HepG2 (cell line): Measurements from ENCODE around the gene TEKTIP1. TPM values are rescaled to one million over a fixed set of nuclear protein-coding genes. Genes with fewer than 3 reads are reported as not detected.

Experiments
- AKAP8 ChIP-seq: sonication (generic); formaldehyde crosslinking; IDR thresholded peaks from 2 replicates; pipeline ENCODE4 v1.5.1; 2020; ENCODE audit warnings: mild to moderate bottlenecking, missing genetic modification reagents
- ARID3A ChIP-seq: IDR thresholded peaks from 2 replicates; pipeline ENCODE4 v1.6.1; 2012; ENCODE audit warnings: low read depth, low read length, improper control_type of control experiment
- HDAC2 ChIP-seq: sonication (generic); formaldehyde crosslinking; IDR thresholded peaks from 2 replicates; pipeline ENCODE4 v1.4.0; 2020; ENCODE audit warnings: missing genetic modification reagents
- HMG20A ChIP-seq: IDR thresholded peaks from 2 replicates; pipeline ENCODE4 v1.6.1; 2016; ENCODE audit warnings: borderline replicate concordance
- HOXA3 ChIP-seq: sonication (generic); formaldehyde crosslinking; IDR thresholded peaks from 2 replicates; pipeline ENCODE4 v1.5.0; 2020; ENCODE audit warnings: missing genetic modification reagents
- HOXA7 ChIP-seq: sonication (generic); formaldehyde crosslinking; IDR thresholded peaks from 2 replicates; pipeline ENCODE4 v1.8.1; 2022; ENCODE audit warnings: mild to moderate bottlenecking, missing genetic modification reagents, moderate library complexity
- MAZ ChIP-seq, 2 experiments: sonication (generic) in 1 of 2; formaldehyde crosslinking in 1 of 2; IDR thresholded peaks; 2 replicates each; pipeline versions ENCODE4 v1.5.0 to v1.6.1; 2012 to 2020; ENCODE audit warnings: low read depth in 2 of 2, mild to moderate bottlenecking in 2 of 2, borderline replicate concordance in 1 of 2, improper control_type of control experiment in 1 of 2, low read length in 1 of 2, missing genetic modification reagents in 1 of 2, moderate library complexity in 1 of 2
- NAIF1 ChIP-seq: sonication (generic); formaldehyde crosslinking; IDR thresholded peaks from 2 replicates; pipeline ENCODE4 v1.5.0; 2020; ENCODE audit warnings: mild to moderate bottlenecking, missing genetic modification reagents, borderline replicate concordance
- NFE2L1 ChIP-seq: sonication (generic); formaldehyde crosslinking; IDR thresholded peaks from 2 replicates; pipeline ENCODE4 v1.4.0; 2020; ENCODE audit warnings: missing genetic modification reagents, mild to moderate bottlenecking, borderline replicate concordance
- RARA ChIP-seq: IDR thresholded peaks from 2 replicates; pipeline ENCODE4 v1.6.1; 2016; ENCODE audit warnings: missing genetic modification reagents, missing compliant biosample characterization
- REL ChIP-seq: sonication (generic); formaldehyde crosslinking; conservative IDR thresholded peaks from 2 replicates; pipeline ENCODE4 v1.8.0; 2022; ENCODE audit warnings: mild to moderate bottlenecking, missing genetic modification reagents, moderate library complexity
- RFXANK ChIP-seq: IDR thresholded peaks from 2 replicates; pipeline ENCODE4 v1.6.1; 2016
- RXRB ChIP-seq: IDR thresholded peaks from 2 replicates; pipeline ENCODE4 v1.6.1; 2016; ENCODE audit warnings: borderline replicate concordance, missing genetic modification reagents, missing compliant biosample characterization
- SRSF1 ChIP-seq: fragments of 200-400 bp; formaldehyde crosslinking; optimal IDR thresholded peaks from 2 replicates; pipeline ENCODE3; 2017; ENCODE audit warnings: mild to moderate bottlenecking, low read depth, low read length, moderate library complexity
- TIGD3 ChIP-seq: sonication (generic); formaldehyde crosslinking; IDR thresholded peaks from 2 replicates; pipeline ENCODE4 v1.5.1; 2020; ENCODE audit warnings: mild to moderate bottlenecking, missing genetic modification reagents, borderline replicate concordance
- TMF1 ChIP-seq: sonication (generic); formaldehyde crosslinking; IDR thresholded peaks from 2 replicates; pipeline ENCODE4 v1.8.1; 2022; ENCODE audit warnings: low read depth, missing genetic modification reagents
- XRCC5 ChIP-seq: fragments of 200-400 bp; formaldehyde crosslinking; optimal IDR thresholded peaks from 2 replicates; pipeline ENCODE3; 2017; ENCODE audit warnings: mild to moderate bottlenecking, low read length
- ZBTB21 ChIP-seq: sonication (generic); formaldehyde crosslinking; IDR thresholded peaks from 2 replicates; pipeline ENCODE4 v1.4.0; 2020; ENCODE audit warnings: missing genetic modification reagents
- ZBTB26 ChIP-seq: IDR thresholded peaks from 2 replicates; pipeline ENCODE4 v1.6.1; 2016; ENCODE audit warnings: missing compliant biosample characterization, missing genetic modification reagents, borderline replicate concordance
- ZBTB38 ChIP-seq: sonication (generic); formaldehyde crosslinking; IDR thresholded peaks from 2 replicates; pipeline ENCODE4 v1.5.1; 2020; ENCODE audit warnings: mild to moderate bottlenecking, missing genetic modification reagents
- ZNF275 ChIP-seq: sonication (generic); formaldehyde crosslinking; IDR thresholded peaks from 2 replicates; pipeline ENCODE4 v1.8.0; 2022; ENCODE audit warnings: missing genetic modification reagents, mild to moderate bottlenecking, inconsistent platforms, borderline replicate concordance
- ZNF296 ChIP-seq: sonication (generic); formaldehyde crosslinking; conservative IDR thresholded peaks from 2 replicates; pipeline ENCODE4 v1.5.0; 2020; ENCODE audit warnings: mild to moderate bottlenecking, missing genetic modification reagents
- ZNF3 ChIP-seq: IDR thresholded peaks from 2 replicates; pipeline ENCODE4 v1.7.0; 2017; ENCODE audit warnings: inconsistent platforms
- ZNF816 ChIP-seq: sonication (generic); formaldehyde crosslinking; IDR thresholded peaks from 2 replicates; pipeline ENCODE4 v1.8.0; 2022; ENCODE audit warnings: missing genetic modification reagents, mild to moderate bottlenecking, borderline replicate concordance
- ZSCAN20 ChIP-seq: sonication (generic); formaldehyde crosslinking; IDR thresholded peaks from 2 replicates; pipeline ENCODE4 v1.4.0; 2020; ENCODE audit warnings: missing genetic modification reagents, mild to moderate bottlenecking, borderline replicate concordance
- polyA plus RNA-seq, 8 experiments: library from polyadenylated mRNA; depleted of rRNA in 3 of 8; stranded (reverse) in 7 of 8; unstranded in 1 of 8; fragments of >200 nt; fragmentation: Illumina TruSeq in 4 of 8; extraction: Trizol in 4 of 8; gene quantifications; 2 replicates each; pipeline versions ENCODE4 v1.2.1 to v1.2.3, GENCODE V29; 2011 to 2016; ENCODE audit warnings: low read depth in 4 of 8, missing spikeins in 1 of 8, mixed read lengths in 1 of 8; ENCODE audit not compliant: insufficient read depth in 1 of 8
- total RNA-seq, 5 experiments: library from RNA; depleted of rRNA; stranded (reverse); fragments of >200 nt; fragmentation: Illumina TruSeq; extraction: Trizol; gene quantifications; 2 replicates each; pipeline ENCODE4 v1.2.3, GENCODE V29; 2016; ENCODE audit warnings: low read depth in 1 of 5

TEKTIP1 gene
- total and polyA plus RNA-seq, 2 of the 13 experiments (the other 11 are each of a cell fraction or from before 2014, with no cell fraction given) = not detected

- TF ChIP-seq ZBTB26 (CRISPR knock-in tag) (peak; percentile 34; the same call in 1 of the 2 replicates), AKAP8 (CRISPR knock-in tag) (no peak), ARID3A (peak; percentile 26; the same call in 1 of the 2 replicates), HDAC2 (CRISPR knock-in tag) (peak; percentile 47; the same call in 1 of the 2 replicates), ZNF3 (CRISPR knock-in tag) (no peak), TMF1 (no peak), NAIF1 (CRISPR knock-in tag) (no peak), HOXA7 (CRISPR knock-in tag) (no peak), ZNF275 (CRISPR knock-in tag) (no peak), TIGD3 (CRISPR knock-in tag) (no peak), ZNF296 (CRISPR knock-in tag) (no peak), REL (0 out of 2 replicates have a peak, but pooled peaks have one; percentile 46), HMG20A (peak; percentile 10; the same call in 1 of the 2 replicates), ZBTB38 (CRISPR knock-in tag) (peak; percentile 48; the same call in 1 of the 2 replicates), ZSCAN20 (no peak), HOXA3 (CRISPR knock-in tag) (peak; percentile 92), NFE2L1 (no peak), RARA (CRISPR knock-in tag) (no peak), XRCC5 (peak; percentile 26), RFXANK (CRISPR knock-in tag) (peak; percentile 72; the same call in 1 of the 2 replicates), ZNF816 (CRISPR knock-in tag) (no peak), ZBTB21 (CRISPR knock-in tag) (peak; percentile 76), RXRB (CRISPR knock-in tag) (peak; percentile 33; the same call in 1 of the 2 replicates), MAZ (IDR thresholded peaks at IDR 0.05; ENCODE audit: borderline replicate concordance, low read depth, low read length) (peak; percentile 82), MAZ (CRISPR knock-in tag; IDR thresholded peaks at IDR 0.05; ENCODE audit: low read depth) (no peak), SRSF1 (no peak)
Measured at GRCh38 chr19:3505598-3506383, 33.2 kb upstream of the TEKTIP1 start, which contains the start of gene FZR1 (continued).
